IPS-NIHi7 (cell line): ENCODE measurements around the gene PTPN3.
A peak's percentile ranks its signal among the peaks of the same experiment; 100 is the strongest.

ENCODE experiments used
- DNase-seq: peaks from one replicate; pipeline ENCODE4 v3.0.0; 2012; ENCODE audit warnings: mixed read lengths; ENCODE audit errors: extremely low spot score

The PTPN3 gene

GRCh38 chr9:109454041-109454440 lies 44.1 kb downstream of the PTPN3 start:
- DNase-seq: no peak

GRCh38 chr9:109453210-109453842 lies 44.8 kb downstream of the PTPN3 start:
- peak; percentile 35 for DNase-seq

- DNase-seq: no peak
Observed at GRCh38 chr9:109452761-109453160, 45.3 kb downstream of the PTPN3 start.

GRCh38 chr9:109451311-109452025 lies 46.6 kb downstream of the PTPN3 start:
- DNase-seq: peak; percentile 46

- DNase-seq: no peak
Observed at GRCh38 chr9:109450346-109450745, 47.8 kb downstream of the PTPN3 start.

GRCh38 chr9:109449036-109449798 lies 48.9 kb downstream of the PTPN3 start:
- DNase-seq: no peak

- no peak for DNase-seq
Observed at GRCh38 chr9:109448223-109448622, 49.9 kb downstream of the PTPN3 start.

- no peak for DNase-seq
Observed at GRCh38 chr9:109447329-109448076, 50.6 kb downstream of the PTPN3 start.

GRCh38 chr9:109444771-109445320 lies 53.3 kb downstream of the PTPN3 start:
- DNase-seq: no peak

- DNase-seq: no peak
Observed at GRCh38 chr9:109442716-109443115, 55.4 kb downstream of the PTPN3 start.

GRCh38 chr9:109441296-109441695 lies 56.8 kb downstream of the PTPN3 start:
- peak; percentile 38 for DNase-seq

- DNase-seq: peak; percentile 85
Observed at GRCh38 chr9:109440797-109441287, 57.3 kb downstream of the PTPN3 start.

GRCh38 chr9:109440117-109440515 lies 58.0 kb downstream of the PTPN3 start:
- no peak for DNase-seq

GRCh38 chr9:109439378-109440116 lies 58.6 kb downstream of the PTPN3 start:
- no peak for DNase-seq

- DNase-seq: no peak
Observed at GRCh38 chr9:109437286-109437685, 60.8 kb downstream of the PTPN3 start.

GRCh38 chr9:109436071-109436470 lies 62.0 kb downstream of the PTPN3 start:
- DNase-seq: no peak

- DNase-seq: no peak
Observed at GRCh38 chr9:109433476-109433875, 64.6 kb downstream of the PTPN3 start.

GRCh38 chr9:109430231-109430630 lies 67.9 kb downstream of the PTPN3 start:
- DNase-seq: no peak

- DNase-seq: no peak
Observed at GRCh38 chr9:109428854-109429253, 69.3 kb downstream of the PTPN3 start.

GRCh38 chr9:109427886-109428285 lies 70.2 kb downstream of the PTPN3 start:
- no peak for DNase-seq
